Astrocyte (in vitro differentiated cells and primary cell): Measurements from ENCODE around the gene SMARCA1. TPM values are rescaled to one million over a fixed set of nuclear protein-coding genes. Genes with fewer than 3 reads are reported as not detected.

Experiments used
- DNase-seq: peaks from one replicate; pipeline ENCODE4 v3.0.0-alpha.2; 2010; ENCODE audit warnings: low read depth
- FAIRE-seq: peaks from 2 replicates; lab custom pipeline; 2011; peaks lifted over from hg19 to GRCh38; lab: Jason Lieb, UNC
- H2AFZ ChIP-seq: 2 replicates; pipeline ENCODE4 v1.6.0; 2012; ENCODE audit warnings: low read depth, low read length, inconsistent platforms
- H3K27ac ChIP-seq: 2 replicates; pipeline ENCODE4 v1.5.1; 2011; ENCODE audit warnings: low read depth, low read length, inconsistent platforms
- H3K27me3 ChIP-seq: 2 replicates; pipeline ENCODE4 v1.6.0; 2011; ENCODE audit warnings: low read length, inconsistent platforms; ENCODE audit not compliant: insufficient read depth
- H3K36me3 ChIP-seq: 2 replicates; pipeline ENCODE4 v1.5.1; 2011; ENCODE audit warnings: low read length, inconsistent platforms; ENCODE audit not compliant: insufficient read depth
- H3K4me1 ChIP-seq: 2 replicates; pipeline ENCODE4 v1.5.1; 2011; ENCODE audit warnings: low read length, inconsistent platforms; ENCODE audit not compliant: insufficient read depth
- H3K4me2 ChIP-seq: 2 replicates; pipeline ENCODE4 v1.6.0; 2012; ENCODE audit warnings: low read length, inconsistent platforms
- H3K4me3 ChIP-seq: 2 replicates; pipeline ENCODE4 v1.5.1; 2011; ENCODE audit warnings: low read depth, mild to moderate bottlenecking, low read length, inconsistent platforms; ENCODE audit not compliant: insufficient read depth
- H3K79me2 ChIP-seq: 2 replicates; pipeline ENCODE4 v1.6.0; 2012; ENCODE audit warnings: mild to moderate bottlenecking, low read length, inconsistent platforms; ENCODE audit not compliant: insufficient read depth
- H3K9ac ChIP-seq: 2 replicates; pipeline ENCODE4 v1.6.0; 2012; ENCODE audit warnings: mild to moderate bottlenecking, low read length, inconsistent platforms
- H3K9me3 ChIP-seq: 2 replicates; pipeline ENCODE4 v1.5.1; 2012; ENCODE audit warnings: low read depth, mild to moderate bottlenecking, low read length, inconsistent platforms; ENCODE audit not compliant: insufficient read depth
- H4K20me1 ChIP-seq: 2 replicates; pipeline ENCODE4 v1.6.0; 2012; ENCODE audit warnings: low read length, inconsistent platforms; ENCODE audit not compliant: insufficient read depth
- H3K27ac Mint-ChIP-seq: one replicate; pipeline ENCODE4 v1.8.0; 2021; ENCODE audit warnings: mild to moderate bottlenecking, mixed read lengths; ENCODE audit not compliant: unreplicated experiment
- H3K27me3 Mint-ChIP-seq: one replicate; pipeline ENCODE4 v1.8.0; 2021; ENCODE audit warnings: low read depth, mixed read lengths; ENCODE audit not compliant: unreplicated experiment
- H3K36me3 Mint-ChIP-seq: one replicate; pipeline ENCODE4 v1.8.0; 2021; ENCODE audit warnings: low read depth, mixed read lengths; ENCODE audit not compliant: unreplicated experiment
- H3K4me1 Mint-ChIP-seq: one replicate; pipeline ENCODE4 v1.8.0; 2021; ENCODE audit warnings: low read depth, mixed read lengths; ENCODE audit not compliant: unreplicated experiment
- H3K4me3 Mint-ChIP-seq: one replicate; pipeline ENCODE4 v1.8.0; 2021; ENCODE audit warnings: mild to moderate bottlenecking, moderate library complexity, mixed read lengths; ENCODE audit not compliant: unreplicated experiment
- H3K9me3 Mint-ChIP-seq: one replicate; pipeline ENCODE4 v1.8.0; 2021; ENCODE audit warnings: mild to moderate bottlenecking, mixed read lengths; ENCODE audit not compliant: unreplicated experiment
- CTCF ChIP-seq: IDR thresholded peaks from 2 replicates; pipeline ENCODE4 v1.5.1; 2011; ENCODE audit warnings: low read depth, mild to moderate bottlenecking, inconsistent platforms, low read length, moderate library complexity; ENCODE audit not compliant: insufficient read depth
- EZH2 ChIP-seq: IDR thresholded peaks from 2 replicates; pipeline ENCODE4 v1.6.1; 2012; ENCODE audit warnings: mild to moderate bottlenecking, low read length, inconsistent platforms; ENCODE audit not compliant: insufficient read depth
- total RNA-seq: library from RNA; stranded (reverse); gene quantifications from 2 replicates; pipeline ENCODE4 v1.2.1, GENCODE V29; 2021

The SMARCA1 gene
- total RNA-seq, 1 donor from 2014 or later: 104 TPM

GRCh38 chrX:129540722-129541184 is 17.5 kb upstream of the SMARCA1 start:
- Histone ChIP-seq H4K20me1 (no peaks in the 10 kb centered on the region), H3K27ac (no peak overlapping the region), H3K4me3 (peak overlapping the region; percentile 66), H3K9me3 (no peaks in the 10 kb centered on the region), H3K9ac (peak overlapping the region; percentile 62), H2AFZ (peak overlapping the region; percentile 52), H3K27me3 (no peaks in the 10 kb centered on the region), H3K79me2 (peaks cover 4% of the 10 kb centered on the region), H3K4me2 (peak overlapping the region; percentile 91), H3K4me1 (peaks cover 8% of the 10 kb centered on the region), H3K36me3 (peaks cover 4% of the 10 kb centered on the region)
- FAIRE-seq: no peak
- no peaks in the 10 kb centered on the region for H3K36me3 Mint-ChIP-seq
- H3K9me3 Mint-ChIP-seq: no peaks in the 10 kb centered on the region
- DNase-seq: no peak
- TF ChIP-seq CTCF (no peak), EZH2 (no peak)
- H3K4me3 Mint-ChIP-seq: peak overlapping the region; percentile 82
- no peaks in the 10 kb centered on the region for H3K27me3 Mint-ChIP-seq
- peaks cover 6% of the 10 kb centered on the region for H3K4me1 Mint-ChIP-seq
- no peak overlapping the region for H3K27ac Mint-ChIP-seq

GRCh38 chrX:129540068-129540653 is 16.9 kb upstream of the SMARCA1 start, which contains the start of gene OCRL:
TSS of gene OCRL (plus strand) at chrX:129540259. CDS start at chrX:129540440, 181 bp downstream.
- H3K9ac ChIP-seq: peak within 1 kb of the TSS; percentile 82
- Mint-ChIP-seq H3K27ac (no peak within 1 kb of the TSS), H3K9me3 (no peaks in the 10 kb centered on the region), H3K4me3 (peak within 1 kb of the TSS; percentile 82), H3K4me1 (peaks cover 6% of the 10 kb centered on the region), H3K36me3 (no peaks in the 10 kb centered on the region), H3K27me3 (no peaks in the 10 kb centered on the region)
- peaks cover 4% of the 10 kb centered on the region for H3K36me3 ChIP-seq
- DNase-seq: peak; percentile 29
- H2AFZ ChIP-seq: peak within 1 kb of the TSS; percentile 52
- H3K27ac ChIP-seq: peak within 1 kb of the TSS; percentile 58
- peak within 1 kb of the TSS; percentile 91 for H3K4me2 ChIP-seq
- peak within 1 kb of the TSS; percentile 66 for H3K4me3 ChIP-seq
- no peaks in the 10 kb centered on the region for H4K20me1 ChIP-seq
- no peak for FAIRE-seq
- peaks cover 8% of the 10 kb centered on the region for H3K4me1 ChIP-seq
- peaks cover 4% of the 10 kb centered on the region for H3K79me2 ChIP-seq
- TF ChIP-seq EZH2 (no peak), CTCF (peak; percentile 37)
- H3K9me3 ChIP-seq: no peaks in the 10 kb centered on the region
- H3K27me3 ChIP-seq: no peaks in the 10 kb centered on the region

GRCh38 chrX:129534816-129535578 is 11.7 kb upstream of the SMARCA1 start:
- FAIRE-seq: peak; percentile 37
- H3K27ac Mint-ChIP-seq: no peak overlapping the region

More at GRCh38 chrX:129534816-129535578, 11.7 kb upstream of the SMARCA1 start:
- Histone ChIP-seq H3K79me2 (no peaks in the 10 kb centered on the region), H3K4me2 (no peak overlapping the region), H3K9ac (no peak overlapping the region), H3K4me1 (no peaks in the 10 kb centered on the region), H3K4me3 (no peak overlapping the region), H3K27ac (no peak overlapping the region), H4K20me1 (no peaks in the 10 kb centered on the region), H3K27me3 (no peaks in the 10 kb centered on the region), H2AFZ (no peak overlapping the region), H3K9me3 (no peaks in the 10 kb centered on the region), H3K36me3 (no peaks in the 10 kb centered on the region)
- Mint-ChIP-seq H3K4me3 (no peak overlapping the region), H3K9me3 (no peaks in the 10 kb centered on the region), H3K4me1 (no peaks in the 10 kb centered on the region), H3K27me3 (no peaks in the 10 kb centered on the region), H3K36me3 (no peaks in the 10 kb centered on the region)
- TF ChIP-seq EZH2 (no peak), CTCF (no peak)
- peak; percentile 32 for DNase-seq
